HEK293 (cell line): ENCODE data around the gene BLOC1S5.

Experiments
- CTCF ChIA-PET: fragments of 350-600 bp; formaldehyde crosslinking; extraction: SDS; loops from one replicate; lab custom pipeline; 2021; ENCODE audit warnings: antibody characterized with exemption; lab: Yijun Ruan, JAX
- POLR2A ChIA-PET: fragments of 300-600 bp; formaldehyde crosslinking; extraction: SDS; loops from one replicate; lab custom pipeline; 2020; ENCODE audit warnings: antibody characterized with exemption, inconsistent platforms; lab: Yijun Ruan, JAX
- H3K27ac ChIP-seq: fragments of 200-500 bp; sonication (Bioruptor generic); 2 replicates; pipeline ENCODE4 v1.5.1; 2014; ENCODE audit warnings: low read depth, low read length, control low read depth, inconsistent platforms; ENCODE audit errors: extremely low read depth
- H3K36me3 ChIP-seq, 2 experiments: fragments of 200-500 bp in 1 of 2; sonication (Bioruptor generic) in 1 of 2; 1 replicate in 1 of 2; 2 replicates in 1 of 2; pipeline ENCODE4 v1.5.1; 2014 to 2017; ENCODE audit warnings: inconsistent platforms in 2 of 2, low read length in 2 of 2; ENCODE audit not compliant: control insufficient read depth in 2 of 2, insufficient read depth in 1 of 2
- H3K4me1 ChIP-seq: fragments of 200-500 bp; sonication (Bioruptor generic); 2 replicates; pipeline ENCODE4 v1.5.1; 2014; ENCODE audit warnings: mild to moderate bottlenecking, low read length, inconsistent platforms; ENCODE audit not compliant: control insufficient read depth, insufficient read depth
- H3K4me3 ChIP-seq: 2 replicates; pipeline ENCODE4 v1.5.1; 2011; ENCODE audit warnings: low read depth, mild to moderate bottlenecking, control low read depth, low read length, moderate library complexity
- H3K9me3 ChIP-seq: fragments of 200-500 bp; sonication (Bioruptor generic); 2 replicates; pipeline ENCODE4 v1.5.1; 2014; ENCODE audit warnings: low read depth, low read length, inconsistent platforms; ENCODE audit not compliant: control insufficient read depth, insufficient read depth
- HOXD13 ChIP-seq: sonication (generic); formaldehyde crosslinking; IDR thresholded peaks from 2 replicates; pipeline ENCODE4 v1.8.0; 2022; ENCODE audit warnings: missing genetic modification reagents, borderline replicate concordance
- MZF1 ChIP-seq: fragments of 450-650 bp; formaldehyde crosslinking; IDR thresholded peaks from 2 replicates; pipeline ENCODE4 v1.5.1; 2017; ENCODE audit warnings: missing biosample characterization, missing genetic modification characterization, borderline replicate concordance
- RBAK ChIP-seq: fragments of 450-650 bp; formaldehyde crosslinking; IDR thresholded peaks from 2 replicates; pipeline ENCODE4 v1.5.1; 2016; ENCODE audit warnings: missing biosample characterization, missing genetic modification characterization
- YY2 ChIP-seq: fragments of 450-650 bp; formaldehyde crosslinking; IDR thresholded peaks from 2 replicates; pipeline ENCODE4 v1.5.1; 2016; ENCODE audit warnings: missing biosample characterization, missing genetic modification characterization
- ZFP3 ChIP-seq: fragments of 450-650 bp; formaldehyde crosslinking; IDR thresholded peaks from 2 replicates; pipeline ENCODE4 v1.5.1; 2016; ENCODE audit warnings: low read depth, missing biosample characterization, missing genetic modification characterization
- ZNF112 ChIP-seq: fragments of 450-650 bp; formaldehyde crosslinking; IDR thresholded peaks from 2 replicates; pipeline ENCODE4 v1.5.0; 2017; ENCODE audit warnings: missing biosample characterization, missing genetic modification characterization
- ZNF133 ChIP-seq: fragments of 450-650 bp; formaldehyde crosslinking; IDR thresholded peaks from 2 replicates; pipeline ENCODE4 v1.5.1; 2016; ENCODE audit warnings: missing biosample characterization, missing genetic modification characterization
- ZNF155 ChIP-seq: fragments of 450-650 bp; formaldehyde crosslinking; IDR thresholded peaks from 2 replicates; pipeline ENCODE4 v1.5.1; 2016; ENCODE audit warnings: missing biosample characterization, missing genetic modification characterization
- ZNF211 ChIP-seq: fragments of 450-650 bp; formaldehyde crosslinking; IDR thresholded peaks from 2 replicates; pipeline ENCODE4 v1.5.1; 2016; ENCODE audit warnings: low read depth, missing biosample characterization, missing genetic modification characterization
- ZNF274 ChIP-seq, 2 experiments: fragments of 200-500 bp in 1 of 2; fragments of 450-650 bp in 1 of 2; sonication (Bioruptor generic) in 1 of 2; formaldehyde crosslinking in 1 of 2; IDR thresholded peaks; 2 replicates each; pipeline versions ENCODE4 v1.5.1 to v1.6.1; 2014 to 2016; ENCODE audit warnings: borderline replicate concordance in 1 of 2, inconsistent platforms in 1 of 2, low read length in 1 of 2, missing biosample characterization in 1 of 2, missing genetic modification characterization in 1 of 2
- ZNF426 ChIP-seq: fragments of 450-650 bp; formaldehyde crosslinking; IDR thresholded peaks from 2 replicates; pipeline ENCODE4 v1.5.1; 2017; ENCODE audit warnings: missing biosample characterization, missing genetic modification characterization, mild to moderate bottlenecking, inconsistent platforms, moderate library complexity
- ZNF529 ChIP-seq: fragments of 450-650 bp; formaldehyde crosslinking; IDR thresholded peaks from 2 replicates; pipeline ENCODE4 v1.5.1; 2017; ENCODE audit warnings: missing genetic modification characterization, missing biosample characterization; ENCODE audit not compliant: insufficient replicate concordance
- ZNF600 ChIP-seq: fragments of 450-650 bp; formaldehyde crosslinking; IDR thresholded peaks from 2 replicates; pipeline ENCODE4 v1.5.1; 2016; ENCODE audit warnings: missing biosample characterization, missing genetic modification characterization
- ZNF626 ChIP-seq: fragments of 450-650 bp; sonication (Bioruptor Pico); formaldehyde crosslinking; IDR thresholded peaks from 2 replicates; pipeline ENCODE4 v1.5.1; 2018; ENCODE audit warnings: missing biosample characterization, missing genetic modification characterization, inconsistent platforms
- ZNF707 ChIP-seq: fragments of 450-650 bp; formaldehyde crosslinking; IDR thresholded peaks from 2 replicates; pipeline ENCODE4 v1.5.1; 2016; ENCODE audit warnings: missing biosample characterization, missing genetic modification characterization
- TF ChIP-seq, protein P1 (sequence below): fragments of 450-650 bp; formaldehyde crosslinking; IDR thresholded peaks from 2 replicates; pipeline ENCODE4 v1.5.1; 2016; ENCODE audit warnings: missing biosample characterization, missing genetic modification characterization
- TF ChIP-seq, protein P2 (sequence below): fragments of 450-650 bp; formaldehyde crosslinking; IDR thresholded peaks from 2 replicates; pipeline ENCODE4 v1.5.1; 2017; ENCODE audit warnings: missing biosample characterization, missing genetic modification characterization
- TF ChIP-seq, protein P3 (sequence below): fragments of 450-650 bp; formaldehyde crosslinking; IDR thresholded peaks from 2 replicates; pipeline ENCODE4 v1.5.1; 2016; ENCODE audit warnings: missing biosample characterization, missing genetic modification characterization
- TF ChIP-seq, protein P4 (sequence below): fragments of 450-650 bp; formaldehyde crosslinking; IDR thresholded peaks from 2 replicates; pipeline ENCODE4 v1.5.1; 2017; ENCODE audit warnings: missing biosample characterization, mild to moderate bottlenecking, missing genetic modification characterization, moderate library complexity

The BLOC1S5 gene

DNA sequence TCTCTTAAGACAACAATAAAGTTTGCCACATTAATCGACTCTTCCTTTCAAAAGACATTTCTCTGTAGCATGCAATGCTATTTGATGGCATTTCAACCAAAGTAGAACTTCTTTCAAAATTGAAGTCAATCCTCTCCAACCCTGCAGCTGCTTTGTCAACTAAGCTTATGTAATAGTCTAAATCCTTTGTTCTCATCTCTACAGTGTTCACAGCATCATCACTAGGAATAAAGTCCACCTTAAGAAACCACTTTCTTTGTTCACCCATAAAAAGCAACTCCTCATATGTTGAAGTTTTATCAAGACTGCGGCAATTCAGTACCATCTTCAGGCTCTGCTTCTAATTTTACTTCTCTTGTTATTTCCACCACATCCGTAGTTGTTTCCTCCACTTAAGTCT is 11.5 kb upstream of the BLOC1S5 start:
- H3K36me3 ChIP-seq: peaks cover 6 to 11% of the 10 kb centered on the region in 2 experiments; a peak in 2 of 3 replicates
- ChIA-PET CTCF (interaction anchor here (0.7 kb wide), 1 partner anchor 354 kb away, joined by 3 read pairs; no protein-coding TSS in a partner anchor), POLR2A (no interaction called here)
- no peak overlapping the region for H3K27ac ChIP-seq
- TF ChIP-seq, protein P1, sequence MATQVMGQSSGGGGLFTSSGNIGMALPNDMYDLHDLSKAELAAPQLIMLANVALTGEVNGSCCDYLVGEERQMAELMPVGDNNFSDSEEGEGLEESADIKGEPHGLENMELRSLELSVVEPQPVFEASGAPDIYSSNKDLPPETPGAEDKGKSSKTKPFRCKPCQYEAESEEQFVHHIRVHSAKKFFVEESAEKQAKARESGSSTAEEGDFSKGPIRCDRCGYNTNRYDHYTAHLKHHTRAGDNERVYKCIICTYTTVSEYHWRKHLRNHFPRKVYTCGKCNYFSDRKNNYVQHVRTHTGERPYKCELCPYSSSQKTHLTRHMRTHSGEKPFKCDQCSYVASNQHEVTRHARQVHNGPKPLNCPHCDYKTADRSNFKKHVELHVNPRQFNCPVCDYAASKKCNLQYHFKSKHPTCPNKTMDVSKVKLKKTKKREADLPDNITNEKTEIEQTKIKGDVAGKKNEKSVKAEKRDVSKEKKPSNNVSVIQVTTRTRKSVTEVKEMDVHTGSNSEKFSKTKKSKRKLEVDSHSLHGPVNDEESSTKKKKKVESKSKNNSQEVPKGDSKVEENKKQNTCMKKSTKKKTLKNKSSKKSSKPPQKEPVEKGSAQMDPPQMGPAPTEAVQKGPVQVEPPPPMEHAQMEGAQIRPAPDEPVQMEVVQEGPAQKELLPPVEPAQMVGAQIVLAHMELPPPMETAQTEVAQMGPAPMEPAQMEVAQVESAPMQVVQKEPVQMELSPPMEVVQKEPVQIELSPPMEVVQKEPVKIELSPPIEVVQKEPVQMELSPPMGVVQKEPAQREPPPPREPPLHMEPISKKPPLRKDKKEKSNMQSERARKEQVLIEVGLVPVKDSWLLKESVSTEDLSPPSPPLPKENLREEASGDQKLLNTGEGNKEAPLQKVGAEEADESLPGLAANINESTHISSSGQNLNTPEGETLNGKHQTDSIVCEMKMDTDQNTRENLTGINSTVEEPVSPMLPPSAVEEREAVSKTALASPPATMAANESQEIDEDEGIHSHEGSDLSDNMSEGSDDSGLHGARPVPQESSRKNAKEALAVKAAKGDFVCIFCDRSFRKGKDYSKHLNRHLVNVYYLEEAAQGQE (tag by site-specific recombination): no peak
- TF ChIP-seq ZNF133 (tag by site-specific recombination): no peak
- no peak for TF ChIP-seq RBAK (tag by site-specific recombination)
- no peak for TF ChIP-seq ZNF426 (tag by site-specific recombination)
- no peak for TF ChIP-seq YY2 (tag by site-specific recombination)
- no peak for TF ChIP-seq HOXD13 (CRISPR knock-in tag)
- TF ChIP-seq ZNF600 (tag by site-specific recombination): no peak
- TF ChIP-seq ZNF112 (tag by site-specific recombination): no peak
- H3K4me1 ChIP-seq: no peaks in the 10 kb centered on the region
- H3K4me3 ChIP-seq: no peak overlapping the region
- no peaks in the 10 kb centered on the region for H3K9me3 ChIP-seq

DNA sequence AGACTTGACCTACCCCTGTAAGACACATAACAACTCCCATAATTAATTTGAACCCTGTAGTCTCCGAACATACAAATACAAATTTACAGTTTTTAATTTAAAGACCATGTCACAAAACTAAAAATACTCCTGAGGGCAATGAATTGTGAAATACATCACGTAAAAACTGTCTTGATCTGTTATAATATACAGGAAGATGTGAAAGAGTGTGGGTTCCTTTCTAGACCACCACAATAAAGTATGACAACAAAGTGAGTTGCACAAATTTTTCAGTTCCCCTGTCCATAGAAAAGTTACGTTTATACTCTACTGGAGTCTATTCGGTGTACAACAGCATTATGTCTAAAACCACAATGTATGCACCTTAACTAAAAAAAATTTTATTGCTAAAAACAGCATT is 11.0 kb upstream of the BLOC1S5 start:
- POLR2A ChIA-PET: no interaction called here
- Histone ChIP-seq H3K27ac (no peak overlapping the region), H3K4me1 (no peaks in the 10 kb centered on the region), H3K9me3 (no peaks in the 10 kb centered on the region), H3K36me3 (peaks cover 6 to 11% of the 10 kb centered on the region in 2 experiments; a peak in 2 of 3 replicates), H3K4me3 (no peak overlapping the region)
- CTCF ChIA-PET: interaction anchor here (0.7 kb wide), 1 partner anchor 354 kb away, joined by 3 read pairs; no protein-coding TSS in a partner anchor
- no peak for TF ChIP-seq MZF1
- TF ChIP-seq, protein P2, sequence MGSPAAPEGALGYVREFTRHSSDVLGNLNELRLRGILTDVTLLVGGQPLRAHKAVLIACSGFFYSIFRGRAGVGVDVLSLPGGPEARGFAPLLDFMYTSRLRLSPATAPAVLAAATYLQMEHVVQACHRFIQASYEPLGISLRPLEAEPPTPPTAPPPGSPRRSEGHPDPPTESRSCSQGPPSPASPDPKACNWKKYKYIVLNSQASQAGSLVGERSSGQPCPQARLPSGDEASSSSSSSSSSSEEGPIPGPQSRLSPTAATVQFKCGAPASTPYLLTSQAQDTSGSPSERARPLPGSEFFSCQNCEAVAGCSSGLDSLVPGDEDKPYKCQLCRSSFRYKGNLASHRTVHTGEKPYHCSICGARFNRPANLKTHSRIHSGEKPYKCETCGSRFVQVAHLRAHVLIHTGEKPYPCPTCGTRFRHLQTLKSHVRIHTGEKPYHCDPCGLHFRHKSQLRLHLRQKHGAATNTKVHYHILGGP (tag by site-specific recombination): no peak
- TF ChIP-seq ZNF707 (tag by site-specific recombination): no peak
- TF ChIP-seq ZNF626: no peak
- no peak for TF ChIP-seq ZNF274 (IDR thresholded peaks at IDR 0.05; ENCODE audit: low read length)
- no peak for TF ChIP-seq ZNF274 (tag by site-specific recombination; IDR thresholded peaks at IDR 0.05; ENCODE audit: borderline replicate concordance)
- TF ChIP-seq ZNF529 (tag by site-specific recombination): no peak
- TF ChIP-seq ZNF155 (tag by site-specific recombination): no peak
- TF ChIP-seq, protein P3, sequence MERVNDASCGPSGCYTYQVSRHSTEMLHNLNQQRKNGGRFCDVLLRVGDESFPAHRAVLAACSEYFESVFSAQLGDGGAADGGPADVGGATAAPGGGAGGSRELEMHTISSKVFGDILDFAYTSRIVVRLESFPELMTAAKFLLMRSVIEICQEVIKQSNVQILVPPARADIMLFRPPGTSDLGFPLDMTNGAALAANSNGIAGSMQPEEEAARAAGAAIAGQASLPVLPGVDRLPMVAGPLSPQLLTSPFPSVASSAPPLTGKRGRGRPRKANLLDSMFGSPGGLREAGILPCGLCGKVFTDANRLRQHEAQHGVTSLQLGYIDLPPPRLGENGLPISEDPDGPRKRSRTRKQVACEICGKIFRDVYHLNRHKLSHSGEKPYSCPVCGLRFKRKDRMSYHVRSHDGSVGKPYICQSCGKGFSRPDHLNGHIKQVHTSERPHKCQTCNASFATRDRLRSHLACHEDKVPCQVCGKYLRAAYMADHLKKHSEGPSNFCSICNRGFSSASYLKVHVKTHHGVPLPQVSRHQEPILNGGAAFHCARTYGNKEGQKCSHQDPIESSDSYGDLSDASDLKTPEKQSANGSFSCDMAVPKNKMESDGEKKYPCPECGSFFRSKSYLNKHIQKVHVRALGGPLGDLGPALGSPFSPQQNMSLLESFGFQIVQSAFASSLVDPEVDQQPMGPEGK (tag by site-specific recombination): no peak
- no peak for TF ChIP-seq ZFP3 (tag by site-specific recombination)
- no peak for TF ChIP-seq ZNF211
- TF ChIP-seq, protein P4, sequence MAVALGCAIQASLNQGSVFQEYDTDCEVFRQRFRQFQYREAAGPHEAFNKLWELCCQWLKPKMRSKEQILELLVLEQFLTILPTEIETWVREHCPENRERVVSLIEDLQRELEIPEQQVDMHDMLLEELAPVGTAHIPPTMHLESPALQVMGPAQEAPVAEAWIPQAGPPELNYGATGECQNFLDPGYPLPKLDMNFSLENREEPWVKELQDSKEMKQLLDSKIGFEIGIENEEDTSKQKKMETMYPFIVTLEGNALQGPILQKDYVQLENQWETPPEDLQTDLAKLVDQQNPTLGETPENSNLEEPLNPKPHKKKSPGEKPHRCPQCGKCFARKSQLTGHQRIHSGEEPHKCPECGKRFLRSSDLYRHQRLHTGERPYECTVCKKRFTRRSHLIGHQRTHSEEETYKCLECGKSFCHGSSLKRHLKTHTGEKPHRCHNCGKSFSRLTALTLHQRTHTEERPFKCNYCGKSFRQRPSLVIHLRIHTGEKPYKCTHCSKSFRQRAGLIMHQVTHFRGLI (tag by site-specific recombination): no peak
